Activated naive CD8-positive, alpha-beta T cell treated with anti-CD3 and anti-CD28 coated beads for 36 hours (primary cell): ENCODE data around the gene RNASE8. TPM values are rescaled to one million over a fixed set of nuclear protein-coding genes. Genes with fewer than 3 reads are reported as not detected.

ENCODE experiments used
- DNase-seq: peaks from one replicate; pipeline ENCODE4 v3.0.0; 2021
- H3K27ac Mint-ChIP-seq: one replicate; pipeline ENCODE4 v1.8.0; 2022; ENCODE audit warnings: mild to moderate bottlenecking, moderate library complexity, mixed read lengths
- H3K27me3 Mint-ChIP-seq: one replicate; pipeline ENCODE4 v1.8.0; 2022; ENCODE audit warnings: mild to moderate bottlenecking, mixed read lengths
- H3K36me3 Mint-ChIP-seq: one replicate; pipeline ENCODE4 v1.8.0; 2021; ENCODE audit warnings: mild to moderate bottlenecking, mixed read lengths
- H3K4me1 Mint-ChIP-seq: one replicate; pipeline ENCODE4 v1.8.0; 2021; ENCODE audit warnings: mixed read lengths
- H3K4me3 Mint-ChIP-seq: one replicate; pipeline ENCODE4 v1.8.0; 2022; ENCODE audit warnings: mild to moderate bottlenecking, moderate library complexity, mixed read lengths
- H3K9me3 Mint-ChIP-seq: one replicate; pipeline ENCODE4 v1.8.0; 2022; ENCODE audit warnings: mixed read lengths
- total RNA-seq, 2 experiments: library from RNA; stranded (reverse); gene quantifications; one replicate each; pipeline ENCODE4 v1.2.3, GENCODE V29; 2021

The RNASE8 gene
- total RNA-seq, 2 experiments from 2014 or later: not detected

DNA sequence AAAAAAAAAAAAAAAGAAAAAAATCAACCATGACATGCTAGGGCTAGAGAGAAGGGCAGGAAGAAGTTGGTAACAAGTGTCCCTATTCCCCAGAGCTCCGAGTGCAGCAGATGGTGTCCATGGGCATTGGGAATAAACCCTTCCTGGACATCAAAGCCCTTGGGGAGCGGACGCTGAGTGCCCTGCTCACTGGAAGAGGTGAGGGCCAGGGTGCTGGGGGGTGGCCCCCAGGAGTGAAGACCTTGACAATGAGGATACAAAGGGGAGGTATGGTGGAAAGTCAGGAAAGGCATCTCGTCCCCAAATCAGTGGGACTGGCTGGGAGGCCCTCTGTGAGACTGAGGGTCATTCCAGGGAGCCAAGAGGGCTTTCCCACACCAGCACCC is 29.3 kb downstream of the RNASE8 start:
- no peak for DNase-seq
- no peak overlapping the region for H3K4me3 Mint-ChIP-seq
- H3K36me3 Mint-ChIP-seq: no peaks in the 10 kb centered on the region
- H3K9me3 Mint-ChIP-seq: no peaks in the 10 kb centered on the region
- H3K27me3 Mint-ChIP-seq: no peaks in the 10 kb centered on the region
- no peak overlapping the region for H3K27ac Mint-ChIP-seq
- peaks cover 16% of the 10 kb centered on the region for H3K4me1 Mint-ChIP-seq

DNA sequence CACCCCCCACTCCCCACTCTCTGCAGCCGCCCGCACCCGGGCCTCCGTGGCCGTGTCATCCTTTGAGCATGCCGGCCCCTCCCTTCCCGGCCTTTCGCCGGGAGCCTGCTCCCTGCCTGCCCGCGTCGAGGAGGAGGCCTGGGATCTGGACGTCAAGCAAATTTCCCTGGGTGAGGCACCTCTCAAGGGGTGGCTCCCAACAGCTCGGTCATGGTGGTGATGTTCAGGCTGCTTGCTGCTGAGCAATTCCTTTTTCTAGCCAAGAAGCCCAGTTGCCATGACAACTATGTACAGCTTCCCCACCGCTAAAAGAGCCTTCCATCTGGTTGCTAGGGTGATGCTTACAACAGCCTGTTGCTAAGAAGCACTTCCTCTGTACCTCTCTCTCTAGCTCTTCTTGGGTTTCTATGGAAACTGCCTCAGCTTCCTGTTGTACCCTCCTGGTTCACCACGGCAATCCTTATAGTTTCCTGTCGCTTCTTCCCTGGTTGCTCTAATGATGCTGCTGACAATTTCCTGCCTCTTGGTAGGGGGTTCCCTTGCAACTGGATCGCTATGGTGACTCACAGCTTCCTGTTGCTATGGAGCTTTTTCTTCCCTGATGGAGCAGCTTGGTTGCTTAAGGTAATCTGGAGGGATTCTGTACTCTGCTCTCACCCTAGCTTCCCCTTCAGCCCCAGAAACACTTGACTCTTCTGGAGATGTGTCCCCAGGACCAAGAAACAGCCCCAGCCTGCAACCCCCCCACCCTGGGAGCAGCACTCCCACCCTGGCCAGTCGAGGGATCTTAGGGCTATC is 29.9 kb downstream of the RNASE8 start:
- H3K4me1 Mint-ChIP-seq: peaks cover 17% of the 10 kb centered on the region
- no peaks in the 10 kb centered on the region for H3K36me3 Mint-ChIP-seq
- no peaks in the 10 kb centered on the region for H3K27me3 Mint-ChIP-seq
- DNase-seq: peak; percentile 46
- no peak overlapping the region for H3K27ac Mint-ChIP-seq
- H3K4me3 Mint-ChIP-seq: no peak overlapping the region
- H3K9me3 Mint-ChIP-seq: no peaks in the 10 kb centered on the region

DNA sequence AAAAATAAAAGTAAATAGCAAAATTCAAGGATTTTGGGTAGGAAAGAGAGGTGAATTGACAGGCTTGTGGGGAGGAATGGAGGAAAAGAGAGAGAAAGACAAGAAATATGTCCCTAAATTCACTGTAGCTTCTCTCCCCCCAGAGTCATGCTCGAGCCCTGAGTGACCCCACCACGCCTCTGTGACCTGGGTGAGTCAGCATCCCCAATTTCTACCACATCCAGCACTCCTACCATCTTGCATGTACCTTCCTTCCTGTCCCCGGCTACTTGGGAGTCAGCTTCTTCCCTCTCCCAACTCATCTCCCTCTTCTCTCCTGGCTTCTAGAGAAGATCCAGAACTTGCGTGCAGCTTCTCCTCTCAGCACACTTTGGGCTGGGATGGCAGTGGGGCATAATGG is 31.1 kb downstream of the RNASE8 start:
- Mint-ChIP-seq H3K9me3 (no peaks in the 10 kb centered on the region), H3K27me3 (no peaks in the 10 kb centered on the region), H3K36me3 (no peaks in the 10 kb centered on the region), H3K4me1 (peaks cover 19% of the 10 kb centered on the region), H3K4me3 (no peak overlapping the region), H3K27ac (no peak overlapping the region)
- DNase-seq: no peak

DNA sequence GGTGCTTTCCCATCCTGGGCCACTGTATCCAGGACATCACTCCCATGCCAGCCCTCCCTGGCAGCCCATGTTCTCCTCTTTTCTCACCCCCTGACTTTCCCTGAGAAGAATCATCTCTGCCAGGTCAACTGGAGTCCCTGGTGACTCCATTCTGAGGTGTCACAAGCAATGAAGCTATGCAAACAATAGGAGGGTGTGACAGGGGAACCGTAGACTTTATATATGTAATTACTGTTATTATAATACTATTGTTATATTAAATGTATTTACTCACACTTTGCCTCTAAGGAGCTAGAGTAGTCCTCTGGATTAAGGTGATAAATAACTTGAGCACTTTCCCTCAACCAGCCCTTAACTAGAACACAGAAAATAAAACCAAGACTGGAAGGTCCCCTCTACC is 31.6 kb downstream of the RNASE8 start:
- no peaks in the 10 kb centered on the region for H3K9me3 Mint-ChIP-seq
- no peaks in the 10 kb centered on the region for H3K27me3 Mint-ChIP-seq
- H3K36me3 Mint-ChIP-seq: no peaks in the 10 kb centered on the region
- peaks cover 19% of the 10 kb centered on the region for H3K4me1 Mint-ChIP-seq
- H3K27ac Mint-ChIP-seq: no peak overlapping the region
- no peak overlapping the region for H3K4me3 Mint-ChIP-seq
- DNase-seq: no peak

DNA sequence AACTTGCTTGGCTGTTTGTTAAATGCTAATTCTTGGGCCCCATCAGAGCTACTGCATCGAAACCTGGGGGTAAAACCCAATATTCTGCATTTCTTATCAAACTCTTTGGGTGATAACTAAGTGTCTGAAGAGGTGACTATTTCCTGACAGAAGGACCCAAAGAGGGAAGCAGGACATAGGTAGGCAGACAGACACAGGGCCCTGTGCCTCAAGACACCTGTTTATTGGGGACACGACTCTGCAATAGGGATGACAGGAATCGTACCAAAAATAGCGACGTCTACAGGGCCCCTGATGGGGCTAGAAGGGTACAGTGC is 32.2 kb downstream of the RNASE8 start:
- Mint-ChIP-seq H3K36me3 (no peaks in the 10 kb centered on the region), H3K9me3 (no peaks in the 10 kb centered on the region), H3K4me1 (peaks cover 19% of the 10 kb centered on the region), H3K27ac (no peak overlapping the region), H3K27me3 (no peaks in the 10 kb centered on the region), H3K4me3 (no peak overlapping the region)
- no peak for DNase-seq

DNA sequence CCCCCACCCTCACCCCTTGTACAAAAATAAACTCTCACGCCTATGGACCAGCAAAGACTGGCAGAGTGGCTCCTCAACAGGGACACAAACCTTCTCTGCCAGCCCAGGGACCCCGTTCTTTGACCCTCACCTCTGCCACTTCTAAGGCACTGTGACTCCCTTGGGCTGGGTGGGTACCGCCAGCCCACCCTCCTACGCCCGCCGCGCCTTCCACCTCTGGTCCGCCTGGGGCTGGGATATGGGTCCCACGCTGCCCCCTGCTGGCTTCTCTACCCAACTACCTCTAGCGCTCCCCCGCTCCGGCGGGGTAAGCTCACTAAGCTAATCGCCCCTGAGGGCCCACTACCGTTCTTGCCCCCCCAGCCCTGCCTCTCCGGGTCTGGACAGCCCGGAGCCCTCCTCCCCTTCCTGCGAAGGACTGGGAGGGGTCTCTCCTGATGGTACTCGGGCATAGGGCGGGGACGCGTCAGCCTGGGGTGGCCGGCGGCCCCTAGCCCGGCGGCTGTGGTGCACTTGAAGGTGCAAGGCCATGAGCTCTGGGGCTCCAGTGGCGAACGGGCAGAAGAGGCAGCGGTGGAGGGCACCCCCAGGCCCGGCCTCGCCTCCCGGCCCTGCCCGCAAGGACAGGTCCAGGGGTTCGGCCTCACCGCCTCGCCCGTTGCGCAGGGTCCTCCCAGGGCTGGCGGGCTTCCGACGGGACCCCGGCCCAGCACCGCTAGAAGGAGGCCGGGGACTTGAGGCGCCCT is 32.7 kb downstream of the RNASE8 start:
- Mint-ChIP-seq H3K27me3 (no peaks in the 10 kb centered on the region), H3K4me1 (peaks cover 19% of the 10 kb centered on the region), H3K9me3 (no peaks in the 10 kb centered on the region), H3K36me3 (no peaks in the 10 kb centered on the region), H3K4me3 (no peak overlapping the region), H3K27ac (no peak overlapping the region)
- DNase-seq: peak; percentile 44

DNA sequence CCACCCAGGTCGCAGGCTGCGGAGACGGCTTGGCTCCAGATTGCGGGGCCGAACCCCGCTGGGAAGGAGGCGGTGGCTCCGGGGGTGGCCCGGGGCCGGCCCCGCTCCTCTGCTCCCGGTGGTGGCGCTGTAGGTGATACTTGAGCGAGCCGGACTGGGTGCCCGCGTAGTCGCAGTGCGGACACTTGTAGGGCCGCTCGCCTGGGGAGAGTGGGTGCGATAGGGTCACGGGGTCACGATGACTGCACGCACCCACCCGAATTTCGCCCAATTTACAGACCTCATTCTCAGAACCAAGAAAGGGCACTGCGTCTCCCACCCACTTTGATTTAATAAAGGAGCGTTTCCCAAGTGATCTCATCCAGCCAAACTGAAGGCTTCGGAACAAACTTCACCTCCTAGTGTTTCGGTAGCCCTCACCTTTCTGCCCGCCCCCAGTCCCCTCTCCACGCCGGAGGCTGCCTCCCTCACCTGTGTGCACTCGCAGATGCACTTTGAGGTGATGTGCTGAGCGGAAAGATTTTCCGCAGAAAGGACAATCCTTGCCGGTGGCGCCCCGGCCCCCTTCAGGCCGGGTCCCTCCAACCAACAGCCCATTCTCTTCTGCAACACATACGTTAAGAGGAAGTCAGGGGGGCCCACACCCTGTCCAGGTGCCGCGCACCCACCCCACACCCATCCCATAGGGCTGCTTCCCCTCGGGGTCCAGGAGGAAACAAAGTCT is 33.5 kb downstream of the RNASE8 start:
- Mint-ChIP-seq H3K4me1 (peaks cover 19% of the 10 kb centered on the region), H3K4me3 (no peak overlapping the region), H3K27me3 (no peaks in the 10 kb centered on the region), H3K27ac (no peak overlapping the region), H3K36me3 (no peaks in the 10 kb centered on the region), H3K9me3 (no peaks in the 10 kb centered on the region)
- DNase-seq: no peak

DNA sequence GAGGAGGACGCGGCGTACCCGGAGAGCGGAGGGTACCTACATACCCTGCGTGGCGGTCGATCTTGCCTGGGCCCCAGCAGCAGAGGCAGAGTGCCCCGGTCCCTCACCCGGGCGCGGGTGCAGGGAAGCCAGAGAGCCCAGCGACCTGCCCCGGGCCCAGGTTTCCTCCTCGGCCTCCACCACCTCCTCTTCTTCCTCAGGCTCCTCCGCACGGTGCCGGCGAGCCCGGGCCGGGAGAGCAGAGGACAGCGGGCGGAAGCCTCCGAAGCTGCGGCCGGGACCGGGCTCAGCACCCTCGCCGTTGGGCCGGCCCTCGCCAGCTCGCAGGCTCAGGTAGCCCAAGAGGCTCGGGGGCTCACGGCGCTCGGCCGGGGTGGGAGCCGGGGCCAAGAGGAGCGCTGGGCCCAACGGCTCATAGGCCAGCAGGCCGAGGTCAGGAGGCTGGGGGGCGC is 34.2 kb downstream of the RNASE8 start:
- H3K27me3 Mint-ChIP-seq: no peaks in the 10 kb centered on the region
- no peaks in the 10 kb centered on the region for H3K36me3 Mint-ChIP-seq
- peaks cover 17% of the 10 kb centered on the region for H3K4me1 Mint-ChIP-seq
- no peak for DNase-seq
- H3K4me3 Mint-ChIP-seq: no peak overlapping the region
- H3K27ac Mint-ChIP-seq: no peak overlapping the region
- H3K9me3 Mint-ChIP-seq: no peaks in the 10 kb centered on the region

DNA sequence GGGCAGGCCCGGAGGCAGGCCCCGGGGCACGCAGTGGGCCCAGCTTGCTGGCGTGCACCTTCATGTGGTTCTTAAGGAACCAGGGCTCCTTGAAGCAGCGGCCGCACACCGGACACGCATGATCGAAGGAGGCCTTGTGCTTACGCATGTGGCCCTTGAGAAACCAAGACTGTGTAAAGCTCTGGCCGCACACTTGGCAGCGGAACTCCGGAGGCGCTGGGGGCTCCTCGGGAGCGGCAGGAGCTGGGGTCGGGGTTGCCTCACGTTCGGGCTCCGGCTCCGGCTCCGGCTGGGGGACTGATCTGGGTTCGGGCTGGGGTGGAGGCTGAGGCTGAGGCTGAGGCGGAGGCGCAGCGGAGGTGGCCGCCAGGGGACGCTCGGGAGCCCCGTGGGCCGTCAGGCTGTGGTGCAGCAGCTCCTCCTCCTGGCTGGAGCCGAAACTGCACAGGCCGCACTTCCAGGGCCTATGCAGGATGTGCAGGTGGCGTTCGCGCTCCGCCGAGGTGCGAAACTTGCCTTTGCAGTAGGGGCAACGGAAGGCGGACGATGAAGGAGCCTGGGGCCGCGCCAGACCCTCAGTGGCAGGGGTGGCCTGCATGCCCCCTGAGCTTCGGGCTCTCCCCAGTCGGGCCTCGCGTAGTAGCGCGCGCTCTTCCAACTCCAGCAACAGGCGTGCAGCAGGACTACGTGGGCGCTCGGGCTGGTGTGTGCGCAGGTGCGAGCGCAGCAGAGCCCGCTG is 34.8 kb downstream of the RNASE8 start:
- Mint-ChIP-seq H3K27ac (no peak overlapping the region), H3K36me3 (no peaks in the 10 kb centered on the region), H3K4me3 (no peak overlapping the region), H3K9me3 (no peaks in the 10 kb centered on the region), H3K4me1 (peaks cover 20% of the 10 kb centered on the region), H3K27me3 (no peaks in the 10 kb centered on the region)
- peak; percentile 89 for DNase-seq

DNA sequence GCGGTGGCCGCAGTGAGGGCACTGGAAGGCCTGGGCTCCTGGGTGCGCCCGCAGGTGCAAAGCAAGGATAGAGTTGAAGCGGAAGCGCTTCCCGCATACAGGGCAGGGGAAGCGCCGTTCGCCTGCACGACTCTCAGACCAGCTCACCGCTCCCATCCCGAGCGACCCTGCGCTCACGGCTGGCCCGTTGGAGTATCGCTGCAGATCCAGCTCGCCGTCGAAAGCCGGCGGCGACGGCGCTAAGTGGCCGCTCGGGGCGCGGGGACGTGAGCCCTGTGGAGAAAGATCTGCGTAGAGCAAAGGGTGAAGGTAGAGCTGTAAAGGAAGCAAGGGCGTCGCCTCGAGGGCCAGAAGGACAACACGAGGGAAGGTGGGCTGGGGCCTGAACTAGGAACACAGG is 35.4 kb downstream of the RNASE8 start:
- no peak overlapping the region for H3K27ac Mint-ChIP-seq
- H3K4me1 Mint-ChIP-seq: peaks cover 15% of the 10 kb centered on the region
- no peaks in the 10 kb centered on the region for H3K27me3 Mint-ChIP-seq
- DNase-seq: no peak
- H3K4me3 Mint-ChIP-seq: no peak overlapping the region
- H3K36me3 Mint-ChIP-seq: no peaks in the 10 kb centered on the region
- H3K9me3 Mint-ChIP-seq: no peaks in the 10 kb centered on the region

DNA sequence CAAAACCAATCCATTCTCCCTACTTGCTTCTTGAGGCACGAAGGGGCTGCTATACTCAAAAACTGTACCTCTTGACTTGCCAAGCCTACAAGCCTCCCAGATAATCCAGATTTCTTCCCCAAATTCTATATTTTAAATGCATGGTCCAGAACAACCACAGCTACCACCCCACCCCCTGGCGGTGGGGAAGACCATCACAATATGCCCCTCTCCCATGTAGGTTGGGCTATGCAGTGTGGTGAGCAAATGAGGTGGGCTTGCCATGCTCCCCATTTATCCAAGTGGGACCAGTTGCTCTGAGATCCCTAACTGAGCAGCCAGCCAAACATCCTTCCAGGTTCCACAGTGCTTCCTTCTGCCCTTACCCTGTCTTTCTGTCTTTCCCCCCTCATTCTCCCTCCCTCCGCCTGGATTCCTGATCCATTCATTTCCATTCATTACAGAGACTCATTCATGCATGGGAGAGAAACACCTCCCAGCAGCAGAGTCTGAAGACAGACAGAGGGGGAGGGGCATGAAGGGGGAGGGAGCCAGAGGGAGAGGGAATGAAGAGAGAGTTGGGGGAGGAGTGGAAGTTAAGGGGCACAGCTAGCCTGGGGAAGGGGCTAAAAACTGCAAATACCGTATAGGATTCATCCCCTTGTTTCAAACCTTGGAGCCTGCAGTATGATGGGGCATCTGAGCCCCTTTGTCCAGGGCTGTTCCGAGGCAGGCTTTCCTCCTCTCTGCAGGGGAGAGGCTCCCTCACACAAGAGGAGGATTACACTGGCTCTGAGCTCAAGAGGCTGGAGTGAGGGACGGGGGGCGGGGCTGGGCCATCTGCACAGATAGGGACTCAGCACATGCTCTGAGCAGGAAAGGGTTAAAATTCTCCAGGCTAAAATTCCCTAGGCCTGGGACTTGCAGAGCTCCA is 36.4 kb downstream of the RNASE8 start:
- DNase-seq: no peak
- Mint-ChIP-seq H3K4me1 (peaks cover 11% of the 10 kb centered on the region), H3K36me3 (no peaks in the 10 kb centered on the region), H3K27ac (no peak overlapping the region), H3K27me3 (no peaks in the 10 kb centered on the region), H3K4me3 (no peak overlapping the region), H3K9me3 (no peaks in the 10 kb centered on the region)

DNA sequence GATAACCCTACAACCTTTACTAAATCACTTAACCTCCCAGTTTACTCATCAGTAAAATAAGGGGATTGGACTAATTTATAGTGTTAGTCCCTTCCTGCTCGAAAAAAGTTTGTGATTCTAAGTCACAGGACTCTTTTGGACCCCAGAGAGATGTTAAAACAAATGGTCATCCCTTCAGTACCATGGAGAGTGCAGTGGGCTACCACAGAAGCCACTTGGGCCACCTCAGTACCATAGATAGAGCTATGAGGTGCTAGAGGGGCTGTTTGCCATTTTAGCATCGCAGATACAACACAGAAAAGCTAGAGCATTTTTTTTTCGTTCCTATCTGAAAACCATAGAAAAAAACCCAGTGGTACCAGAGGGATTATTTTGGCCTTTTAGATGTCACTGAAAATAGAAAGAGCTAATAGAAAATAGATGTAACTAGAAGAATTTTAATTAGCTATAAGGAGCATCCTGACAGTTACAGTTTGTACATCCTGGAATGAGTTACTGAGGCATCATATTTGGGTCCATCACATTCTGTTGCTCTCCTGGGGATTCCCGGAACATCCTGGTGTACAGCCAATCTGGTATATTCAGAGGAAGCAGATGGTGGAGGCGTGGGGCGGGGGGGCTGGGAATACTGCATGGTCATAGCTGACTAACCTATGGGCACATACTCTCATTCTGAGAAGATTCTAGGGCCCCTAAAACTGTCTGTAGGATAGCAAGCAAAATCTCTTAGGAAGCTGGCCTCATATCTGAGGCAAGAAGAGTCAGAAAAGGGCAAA is 38.0 kb downstream of the RNASE8 start:
- H3K27me3 Mint-ChIP-seq: no peaks in the 10 kb centered on the region
- H3K4me3 Mint-ChIP-seq: no peak overlapping the region
- DNase-seq: no peak
- peaks cover 18% of the 10 kb centered on the region for H3K4me1 Mint-ChIP-seq
- H3K27ac Mint-ChIP-seq: no peak overlapping the region
- H3K36me3 Mint-ChIP-seq: no peaks in the 10 kb centered on the region
- H3K9me3 Mint-ChIP-seq: no peaks in the 10 kb centered on the region

DNA sequence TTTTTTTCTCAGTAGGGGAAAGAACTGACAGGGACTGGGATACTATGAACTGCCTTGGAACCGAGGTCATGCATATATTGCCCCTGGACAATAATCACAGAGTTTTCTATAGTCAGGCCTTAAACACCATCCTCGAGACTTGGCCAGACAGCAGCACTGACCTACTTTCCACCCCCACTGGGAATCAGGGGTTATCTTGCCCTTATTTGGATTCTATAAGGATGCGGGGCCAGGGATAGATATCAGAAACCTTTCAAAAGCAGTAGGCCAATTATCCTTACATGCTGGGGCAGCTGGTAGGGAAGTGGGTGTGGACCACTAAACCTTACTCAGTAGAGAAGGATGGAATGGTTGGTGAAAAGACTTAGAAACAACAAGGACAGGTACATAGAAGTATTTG is 38.8 kb downstream of the RNASE8 start:
- H3K4me3 Mint-ChIP-seq: no peak overlapping the region
- H3K9me3 Mint-ChIP-seq: no peaks in the 10 kb centered on the region
- H3K36me3 Mint-ChIP-seq: no peaks in the 10 kb centered on the region
- H3K4me1 Mint-ChIP-seq: peaks cover 19% of the 10 kb centered on the region
- H3K27ac Mint-ChIP-seq: no peak overlapping the region
- H3K27me3 Mint-ChIP-seq: no peaks in the 10 kb centered on the region
- no peak for DNase-seq
